BJ (cell line): ENCODE results near the gene TRAPPC1. TPM values are rescaled to one million over a fixed set of nuclear protein-coding genes. Genes with fewer than 3 reads are reported as not detected.

Experiments
- CTCF ChIA-PET: fragments of 350-600 bp; formaldehyde crosslinking; extraction: SDS; loops from one replicate; lab custom pipeline; 2021; ENCODE audit warnings: antibody characterized with exemption, inconsistent platforms; lab: Yijun Ruan, JAX
- POLR2A ChIA-PET: fragments of 300-600 bp; sonication (Branson Sonifier 250); formaldehyde crosslinking; extraction: SDS; loops from one replicate; lab custom pipeline; 2021; ENCODE audit warnings: antibody characterized with exemption; lab: Charles Lee
- DNase-seq: peaks from one replicate; pipeline ENCODE4 v3.0.0-alpha.2; 2011; ENCODE audit warnings: low read depth
- H3K27me3 ChIP-seq: 2 replicates; pipeline ENCODE4 v1.6.0; 2011; ENCODE audit warnings: low read length; ENCODE audit not compliant: control insufficient read depth, insufficient read depth
- H3K36me3 ChIP-seq: 2 replicates; pipeline ENCODE4 v1.5.1; 2011; ENCODE audit warnings: low read length; ENCODE audit not compliant: control insufficient read depth, insufficient read depth
- H3K4me3 ChIP-seq: 2 replicates; pipeline ENCODE4 v1.5.1; 2011; ENCODE audit warnings: low read depth, mild to moderate bottlenecking, control low read depth, low read length
- polyA plus RNA-seq: library from polyadenylated mRNA; depleted of rRNA; stranded (reverse); fragments of >200 nt; gene quantifications from 2 replicates; pipeline ENCODE4 v1.2.3, GENCODE V29; 2011
- TF ChIP-seq, protein P1 (sequence below): IDR thresholded peaks from 2 replicates; pipeline ENCODE4 v1.5.1; 2011; ENCODE audit warnings: low read depth, mild to moderate bottlenecking, control low read depth, inconsistent platforms, low read length, moderate library complexity; ENCODE audit not compliant: insufficient read depth

The TRAPPC1 gene
- polyA plus RNA-seq, 1 experiment, result 264 TPM

DNA sequence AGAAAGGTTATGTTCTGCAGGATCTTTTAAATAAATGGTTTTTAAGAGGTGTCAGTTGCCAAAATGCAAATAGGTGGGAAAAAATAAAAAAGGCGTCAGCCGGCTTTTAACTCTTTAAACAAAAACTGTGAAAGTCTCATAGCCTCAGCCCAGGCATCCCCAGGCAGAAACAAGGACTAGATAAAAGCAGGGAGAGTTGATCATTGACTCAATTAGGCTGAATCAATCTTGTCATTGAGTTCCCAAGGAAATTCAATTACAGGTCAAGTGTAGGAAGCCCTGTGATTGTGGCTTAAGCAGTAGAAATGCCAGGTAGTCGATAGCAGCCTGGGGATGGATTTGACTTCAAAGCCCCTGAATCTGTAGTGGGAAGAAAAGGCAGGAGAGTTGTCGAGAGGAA is 39.9 kb upstream of the TRAPPC1 start:
- POLR2A ChIA-PET, result no interaction called here
- CTCF ChIA-PET, result interaction anchor here (0.6 to 4.0 kb wide), 8 partner anchors 9 to 318 kb away, joined by 3 to 11 read pairs (median 4); no protein-coding TSS in a partner anchor

DNA sequence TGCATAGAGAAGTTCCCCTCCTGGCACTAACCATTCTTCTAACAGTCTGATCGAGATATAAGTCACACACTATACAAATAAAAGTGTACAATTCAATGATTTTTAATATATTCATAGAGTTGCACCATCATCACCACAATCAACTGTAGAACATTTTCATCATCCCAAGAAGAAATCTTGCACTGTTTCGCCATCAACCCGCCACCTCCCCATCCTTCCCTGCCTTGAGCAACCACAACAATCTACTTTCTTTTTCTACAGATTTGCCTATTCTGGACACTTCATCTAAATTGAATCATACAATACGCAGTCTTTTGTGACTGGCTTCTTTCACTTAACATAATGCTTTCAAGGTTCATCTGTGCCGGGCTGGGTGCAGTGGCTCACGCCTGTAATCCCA is 37.7 kb upstream of the TRAPPC1 start:
- no peaks in the 10 kb centered on the region for H3K36me3 ChIP-seq
- no peak for DNase-seq
- peaks cover 4% of the 10 kb centered on the region for H3K27me3 ChIP-seq
- H3K4me3 ChIP-seq, result no peak overlapping the region
- ChIA-PET CTCF (no interaction called here), POLR2A (no interaction called here)
- TF ChIP-seq, protein P1, sequence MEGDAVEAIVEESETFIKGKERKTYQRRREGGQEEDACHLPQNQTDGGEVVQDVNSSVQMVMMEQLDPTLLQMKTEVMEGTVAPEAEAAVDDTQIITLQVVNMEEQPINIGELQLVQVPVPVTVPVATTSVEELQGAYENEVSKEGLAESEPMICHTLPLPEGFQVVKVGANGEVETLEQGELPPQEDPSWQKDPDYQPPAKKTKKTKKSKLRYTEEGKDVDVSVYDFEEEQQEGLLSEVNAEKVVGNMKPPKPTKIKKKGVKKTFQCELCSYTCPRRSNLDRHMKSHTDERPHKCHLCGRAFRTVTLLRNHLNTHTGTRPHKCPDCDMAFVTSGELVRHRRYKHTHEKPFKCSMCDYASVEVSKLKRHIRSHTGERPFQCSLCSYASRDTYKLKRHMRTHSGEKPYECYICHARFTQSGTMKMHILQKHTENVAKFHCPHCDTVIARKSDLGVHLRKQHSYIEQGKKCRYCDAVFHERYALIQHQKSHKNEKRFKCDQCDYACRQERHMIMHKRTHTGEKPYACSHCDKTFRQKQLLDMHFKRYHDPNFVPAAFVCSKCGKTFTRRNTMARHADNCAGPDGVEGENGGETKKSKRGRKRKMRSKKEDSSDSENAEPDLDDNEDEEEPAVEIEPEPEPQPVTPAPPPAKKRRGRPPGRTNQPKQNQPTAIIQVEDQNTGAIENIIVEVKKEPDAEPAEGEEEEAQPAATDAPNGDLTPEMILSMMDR, result no peak

More for the DNA sequence above, 39.9 kb upstream of the TRAPPC1 start:
- no peaks in the 10 kb centered on the region for H3K36me3 ChIP-seq
- TF ChIP-seq, protein P1, result no peak
- DNase-seq, result no peak
- H3K27me3 ChIP-seq, result peaks cover 4% of the 10 kb centered on the region
- no peak overlapping the region for H3K4me3 ChIP-seq

DNA sequence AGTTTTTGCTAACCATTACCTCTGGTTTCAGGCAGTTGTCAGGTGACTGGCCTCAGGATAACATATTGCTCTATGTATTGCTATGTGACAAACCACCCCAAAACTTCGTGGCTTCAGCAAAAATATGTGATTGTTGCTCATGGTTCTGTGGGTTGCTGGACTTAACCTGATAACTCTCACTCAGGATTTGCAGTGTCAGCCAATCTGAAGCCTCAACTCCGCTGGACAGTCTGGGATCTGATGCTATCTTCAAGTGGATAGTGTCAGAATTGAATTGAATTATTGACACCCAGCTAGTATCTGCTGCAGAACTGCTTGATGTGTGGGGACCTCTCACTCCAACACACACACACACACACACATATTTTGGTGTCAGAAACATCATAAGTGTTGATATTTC is 36.0 kb upstream of the TRAPPC1 start:
- H3K4me3 ChIP-seq, result no peak overlapping the region
- no peaks in the 10 kb centered on the region for H3K36me3 ChIP-seq
- no peak for DNase-seq
- H3K27me3 ChIP-seq, result peaks cover 4% of the 10 kb centered on the region
- TF ChIP-seq, protein P1, result no peak
- POLR2A ChIA-PET, result no interaction called here
- CTCF ChIA-PET, result no interaction called here

DNA sequence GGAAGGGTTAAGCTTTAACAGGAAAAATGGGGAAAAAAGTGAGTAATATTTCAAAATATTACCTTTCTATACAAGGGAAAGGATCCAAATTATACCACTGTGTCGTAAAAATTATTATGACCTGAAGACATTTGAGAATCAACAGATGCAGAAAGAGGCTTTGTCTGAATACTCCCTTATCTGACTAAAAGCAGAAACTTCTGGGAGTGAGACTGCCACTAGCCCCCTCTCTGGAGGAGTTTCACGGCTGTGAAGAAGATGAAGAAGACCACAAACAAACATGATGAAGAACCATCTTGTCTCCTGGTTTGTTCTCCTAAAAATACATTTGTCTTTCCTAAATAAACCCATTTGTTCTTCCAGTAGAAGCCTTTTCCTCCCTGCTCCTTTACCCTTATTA is 29.7 kb upstream of the TRAPPC1 start:
- TF ChIP-seq, protein P1, result no peak
- POLR2A ChIA-PET, result no interaction called here
- H3K4me3 ChIP-seq, result no peak overlapping the region
- no peaks in the 10 kb centered on the region for H3K36me3 ChIP-seq
- DNase-seq, result no peak
- H3K27me3 ChIP-seq, result peaks cover 2% of the 10 kb centered on the region; the same call in 1 of the 2 replicates
- CTCF ChIA-PET, result interaction anchor here (1.3 to 2.0 kb wide), 2 partner anchors 10 to 29 kb away, joined by 3 to 5 read pairs; no protein-coding TSS in a partner anchor

DNA sequence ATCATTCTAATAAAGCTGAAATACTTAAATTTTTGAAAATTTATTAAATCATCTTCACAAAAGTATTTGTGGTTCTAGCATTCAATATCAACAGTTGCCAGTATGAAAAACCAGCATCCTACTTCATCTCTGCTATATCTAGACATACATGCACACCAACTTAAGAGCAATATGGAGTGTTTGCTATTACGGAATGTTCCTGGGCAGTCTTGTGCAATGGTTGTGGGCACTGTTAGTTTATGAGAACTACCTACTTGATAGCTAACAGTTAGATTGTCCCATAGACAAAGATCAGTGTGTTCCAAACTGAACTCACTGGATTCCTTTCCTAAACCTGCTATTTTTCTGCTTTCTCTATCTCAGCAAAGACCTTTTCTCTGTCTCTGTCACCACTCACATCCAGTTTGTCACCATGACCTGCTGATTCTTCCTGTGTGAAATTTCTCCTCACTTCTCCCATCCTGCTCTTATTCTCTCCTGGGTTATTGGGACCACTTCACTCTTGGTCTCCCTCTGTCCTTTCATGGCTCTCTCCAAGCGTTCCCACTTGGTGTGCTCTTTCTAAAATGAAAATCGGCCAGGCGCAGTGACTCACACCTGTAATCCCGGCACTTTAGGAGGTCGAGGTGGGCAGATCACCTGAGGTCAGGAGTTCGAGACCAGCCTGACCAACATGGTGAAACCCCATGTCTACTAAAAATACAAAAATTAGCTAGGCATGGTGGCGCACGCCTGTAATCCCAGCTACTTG is 27.9 kb upstream of the TRAPPC1 start:
- H3K27me3 ChIP-seq, result peaks cover 2% of the 10 kb centered on the region; the same call in 1 of the 2 replicates
- no peak overlapping the region for H3K4me3 ChIP-seq
- TF ChIP-seq, protein P1, result no peak
- ChIA-PET POLR2A (no interaction called here), CTCF (interaction anchor here (0.7 to 1.0 kb wide), 2 partner anchors 13 to 30 kb away, joined by 3 read pairs; no protein-coding TSS in a partner anchor)
- no peak for DNase-seq
- no peaks in the 10 kb centered on the region for H3K36me3 ChIP-seq
